GM03348 (cell line): ENCODE measurements around the gene TECPR1.
"Not testable (repeated sequence)": the region's sequence is repeated elsewhere in the genome, so short reads cannot be mapped to it uniquely, and the experiment has no call there.

Source experiments
- DNase-seq: peaks from one replicate; pipeline ENCODE4 v3.0.0; 2012; ENCODE audit warnings: low spot score

TECPR1 gene

DNA sequence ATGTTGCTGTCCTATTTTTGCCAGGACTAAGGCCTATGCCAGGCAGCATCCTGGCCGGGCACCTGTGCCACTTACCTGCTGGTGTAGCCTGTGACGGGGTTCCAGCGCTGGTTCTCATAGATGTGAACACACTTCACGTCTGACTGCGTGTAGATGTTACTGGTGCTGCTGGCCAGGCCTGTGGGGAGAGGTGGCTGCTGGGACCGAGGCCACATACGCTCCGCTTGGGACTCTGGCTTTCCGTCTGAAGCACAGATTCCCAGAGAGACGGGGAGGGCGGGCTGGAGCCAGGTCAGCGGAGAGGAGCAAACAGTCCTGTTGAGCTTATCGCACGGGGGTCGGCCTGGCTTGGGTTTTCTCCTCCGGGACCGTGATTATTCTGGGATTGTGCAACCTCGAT, 24.1 kb downstream of the TECPR1 start:
- no peak for DNase-seq

GRCh38 chr7:98225913-98226614, 26.0 kb downstream of the TECPR1 start:
- no peak for DNase-seq

- no peak for DNase-seq
These were observed 27.3 kb downstream of the TECPR1 start for GRCh38 chr7:98224701-98225181.

GRCh38 chr7:98223898-98224700, 27.9 kb downstream of the TECPR1 start:
- DNase-seq, result no peak

- DNase-seq, result no peak
These were observed 28.6 kb downstream of the TECPR1 start for GRCh38 chr7:98223351-98223897.

DNA sequence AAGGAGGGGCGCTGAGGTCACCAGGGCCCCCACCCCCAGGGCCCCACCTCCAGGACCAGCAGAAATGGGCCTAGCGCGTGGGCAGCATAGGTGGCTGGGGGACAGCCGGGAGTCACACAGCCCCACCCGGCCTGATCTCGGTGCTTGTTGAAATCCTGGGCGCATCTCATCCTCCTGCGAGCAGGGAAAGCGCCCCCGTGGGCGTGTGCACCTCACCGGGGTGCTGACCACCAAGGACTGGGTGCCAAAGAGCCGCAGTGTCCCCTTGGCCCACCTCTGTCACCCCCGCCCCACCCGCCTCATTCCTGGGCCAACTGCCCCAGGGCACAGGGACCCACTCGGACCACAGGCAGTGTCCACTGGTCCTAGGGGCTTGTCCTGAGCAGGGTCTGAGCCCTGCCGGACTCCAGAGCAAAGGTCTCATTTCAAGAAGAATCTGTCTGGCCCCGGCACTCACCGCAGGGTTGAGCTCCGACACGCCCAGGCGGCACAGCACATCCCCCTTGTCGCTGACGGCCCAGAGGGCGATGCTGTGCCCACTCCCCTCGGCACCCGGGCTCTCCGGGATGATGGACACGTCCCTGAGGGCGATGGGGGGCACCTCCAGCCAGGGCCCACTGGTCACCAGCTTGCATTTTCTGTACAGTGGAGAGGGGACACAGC, 29.4 kb downstream of the TECPR1 start:
- no peak for DNase-seq

DNA sequence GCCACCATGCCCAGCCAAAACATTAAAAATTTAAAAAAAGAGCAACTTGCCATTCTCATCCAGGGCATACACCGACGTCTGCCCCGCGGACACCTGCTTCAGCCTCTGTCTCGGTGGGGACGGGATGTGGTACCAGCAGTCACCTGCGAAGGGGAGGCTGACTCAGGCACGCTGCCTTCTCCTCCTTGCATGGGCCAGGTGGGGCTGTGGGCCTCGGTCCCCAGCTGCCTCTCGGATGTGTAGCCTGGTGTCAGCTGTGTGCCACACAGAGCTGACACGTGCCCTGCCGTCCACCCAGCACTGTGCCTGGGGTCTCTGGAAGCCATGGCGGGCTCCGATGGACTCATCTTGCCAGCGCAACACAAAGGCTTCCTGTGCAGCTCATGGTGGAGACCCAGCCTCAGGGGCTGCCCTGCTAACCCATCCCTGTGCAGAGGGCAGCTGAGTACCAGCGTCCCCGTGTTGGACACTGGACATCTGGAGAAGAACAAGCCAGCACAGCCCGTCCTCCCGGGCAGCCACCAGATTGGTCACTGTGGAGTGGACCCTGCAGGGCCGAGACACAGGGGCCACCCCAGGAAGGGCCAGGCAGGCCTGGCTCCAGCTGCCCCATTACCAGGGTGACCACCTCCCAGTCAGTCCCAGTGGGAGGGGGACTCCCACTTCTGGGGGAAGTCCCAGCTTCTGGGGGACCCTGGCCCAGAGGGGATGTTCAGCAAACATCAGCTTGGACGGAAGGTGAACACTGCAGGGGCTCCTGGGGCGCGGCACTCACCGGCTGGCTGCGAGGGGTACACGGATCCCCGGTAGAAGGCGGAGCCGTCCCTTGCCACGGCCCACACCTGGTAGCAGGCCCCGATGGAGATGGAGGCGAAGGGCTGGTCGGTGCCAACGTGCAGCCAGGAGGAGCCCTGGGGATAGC, 30.2 kb downstream of the TECPR1 start:
- no peak for DNase-seq

DNA sequence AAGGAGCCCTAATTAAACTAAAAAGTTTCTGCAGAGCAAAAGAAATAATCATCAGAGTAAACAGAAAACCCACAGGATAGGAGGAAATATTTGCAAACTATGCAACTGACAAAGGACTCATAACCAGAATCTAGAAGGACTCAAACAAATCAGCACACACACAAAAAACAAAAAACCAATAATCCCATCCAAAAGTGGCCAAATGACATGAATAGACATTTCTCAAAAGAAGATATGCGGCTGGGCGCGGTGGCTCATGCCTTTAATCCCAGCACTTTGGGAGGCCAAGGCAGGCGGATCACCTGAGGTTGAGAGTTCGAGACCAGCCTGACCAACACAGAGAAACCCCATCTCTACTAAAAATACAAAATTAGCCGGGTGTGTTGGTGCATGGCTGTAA, 32.6 kb downstream of the TECPR1 start:
- not testable (repeated sequence) for DNase-seq

DNA sequence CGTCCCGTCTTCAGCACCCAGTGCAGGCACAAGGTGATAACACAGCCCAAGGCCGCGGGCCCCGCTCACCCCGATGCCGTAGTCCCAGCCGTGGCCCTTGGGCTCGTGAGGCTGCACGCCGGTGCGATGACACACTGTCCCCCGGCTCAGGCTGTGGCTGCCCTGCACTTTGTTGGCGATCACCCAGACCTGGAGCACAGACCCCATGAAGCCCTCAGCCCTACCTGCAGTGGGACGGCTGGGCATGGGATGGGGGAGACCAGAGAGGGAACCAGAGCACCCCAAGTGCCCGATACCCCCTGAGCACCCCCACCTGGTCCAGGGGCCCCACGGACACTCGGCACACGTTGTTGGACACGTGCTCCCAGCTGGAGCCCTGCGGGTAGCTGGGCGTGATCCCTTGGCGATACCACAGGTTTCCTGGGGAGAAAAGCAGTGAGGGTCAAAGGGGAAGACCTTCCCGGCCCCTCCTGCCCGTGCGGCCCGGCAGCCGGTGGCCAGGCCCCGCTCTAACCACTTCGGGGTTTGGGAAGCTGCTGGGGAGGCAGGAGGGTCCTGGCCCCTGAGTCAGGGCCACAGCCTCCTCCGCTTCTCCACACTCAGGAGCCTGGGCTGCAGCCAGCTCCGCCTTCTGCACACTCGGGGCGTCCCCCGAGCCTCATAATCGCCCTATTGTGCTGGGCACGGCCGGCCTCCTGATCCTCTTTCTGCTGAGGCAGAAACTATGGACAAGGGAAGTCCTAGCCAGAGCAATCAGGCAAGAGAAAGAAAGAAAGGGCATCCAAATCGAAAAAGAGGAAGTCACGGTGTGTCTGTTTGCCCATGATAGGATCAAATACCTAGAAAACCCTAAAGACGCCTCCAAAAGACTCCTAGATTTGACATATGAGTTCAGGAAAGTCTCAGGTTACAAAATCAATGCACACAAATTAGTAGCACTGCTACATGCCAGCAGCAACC, 34.1 kb downstream of the TECPR1 start:
- no peak for DNase-seq

GRCh38 chr7:98216941-98217622, 35.0 kb downstream of the TECPR1 start:
- DNase-seq, result no peak

DNA sequence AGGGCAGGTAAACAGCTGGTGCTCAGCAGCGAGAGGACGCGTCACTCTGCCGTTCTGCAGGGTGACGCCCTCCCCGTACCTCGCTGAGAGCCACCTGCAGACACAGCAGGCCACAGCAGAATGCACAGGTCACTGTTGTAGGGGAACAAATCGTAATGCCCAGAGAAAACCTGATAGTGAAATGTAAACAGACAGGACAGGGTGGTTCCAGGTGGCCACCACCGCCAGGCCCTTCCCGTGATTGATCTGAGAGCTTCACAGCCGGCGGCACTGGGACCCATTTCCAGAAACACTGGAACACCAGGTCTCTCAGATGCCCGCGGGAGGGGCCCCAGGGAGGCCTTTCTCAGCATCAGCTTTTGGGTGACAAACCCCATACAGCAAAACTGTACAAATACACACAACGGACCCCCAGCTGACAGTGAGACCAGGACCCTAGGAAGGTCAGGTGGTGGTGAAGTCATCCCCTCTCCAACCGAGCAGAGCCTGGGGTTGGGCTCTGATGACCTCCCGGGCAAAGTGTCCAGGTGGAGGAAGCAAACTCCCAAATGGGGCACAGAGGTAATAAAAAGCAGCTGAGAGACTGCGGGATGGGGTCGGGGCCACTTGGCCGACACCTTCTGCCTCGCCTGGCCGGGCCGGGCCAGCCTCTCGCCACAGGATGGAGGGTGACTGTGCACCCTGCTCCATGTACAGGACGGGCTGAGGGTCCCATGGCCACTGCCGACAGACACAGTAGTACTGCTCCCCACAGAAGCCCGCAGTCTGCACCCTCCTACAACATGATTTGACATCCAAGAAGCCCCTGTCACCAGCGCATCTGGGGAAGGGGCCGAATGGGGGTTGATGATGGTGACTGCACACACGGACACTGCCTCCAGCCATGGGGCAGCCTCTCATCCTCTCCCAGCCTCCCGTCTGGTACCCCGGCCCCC, 36.2 kb downstream of the TECPR1 start:
- no peak for DNase-seq

DNA sequence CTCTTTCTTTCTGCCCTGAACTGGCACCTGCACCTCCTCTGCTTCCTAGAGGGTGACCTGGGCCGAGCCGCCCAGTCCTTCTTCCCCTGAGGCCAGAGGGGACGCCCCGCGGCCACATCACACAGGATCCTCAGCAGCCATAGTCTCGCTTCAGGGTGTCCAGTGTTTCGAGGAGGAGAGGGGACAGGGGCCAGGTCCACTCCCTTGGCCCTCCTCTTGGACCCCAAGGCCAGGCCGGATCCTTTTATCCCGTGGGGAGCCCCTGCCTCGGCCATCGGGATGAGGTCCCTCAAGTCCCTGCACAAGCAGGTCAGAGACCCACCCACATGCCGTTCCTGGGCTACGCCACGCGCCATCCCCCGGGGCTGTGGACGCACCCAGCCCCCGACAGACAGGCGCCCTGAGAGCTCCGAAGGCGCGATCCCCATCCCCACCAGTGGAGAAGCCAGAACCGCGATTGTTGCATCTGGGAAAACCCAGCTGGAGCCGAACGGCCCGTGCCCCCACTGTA, 37.2 kb downstream of the TECPR1 start:
- DNase-seq, result no peak

DNA sequence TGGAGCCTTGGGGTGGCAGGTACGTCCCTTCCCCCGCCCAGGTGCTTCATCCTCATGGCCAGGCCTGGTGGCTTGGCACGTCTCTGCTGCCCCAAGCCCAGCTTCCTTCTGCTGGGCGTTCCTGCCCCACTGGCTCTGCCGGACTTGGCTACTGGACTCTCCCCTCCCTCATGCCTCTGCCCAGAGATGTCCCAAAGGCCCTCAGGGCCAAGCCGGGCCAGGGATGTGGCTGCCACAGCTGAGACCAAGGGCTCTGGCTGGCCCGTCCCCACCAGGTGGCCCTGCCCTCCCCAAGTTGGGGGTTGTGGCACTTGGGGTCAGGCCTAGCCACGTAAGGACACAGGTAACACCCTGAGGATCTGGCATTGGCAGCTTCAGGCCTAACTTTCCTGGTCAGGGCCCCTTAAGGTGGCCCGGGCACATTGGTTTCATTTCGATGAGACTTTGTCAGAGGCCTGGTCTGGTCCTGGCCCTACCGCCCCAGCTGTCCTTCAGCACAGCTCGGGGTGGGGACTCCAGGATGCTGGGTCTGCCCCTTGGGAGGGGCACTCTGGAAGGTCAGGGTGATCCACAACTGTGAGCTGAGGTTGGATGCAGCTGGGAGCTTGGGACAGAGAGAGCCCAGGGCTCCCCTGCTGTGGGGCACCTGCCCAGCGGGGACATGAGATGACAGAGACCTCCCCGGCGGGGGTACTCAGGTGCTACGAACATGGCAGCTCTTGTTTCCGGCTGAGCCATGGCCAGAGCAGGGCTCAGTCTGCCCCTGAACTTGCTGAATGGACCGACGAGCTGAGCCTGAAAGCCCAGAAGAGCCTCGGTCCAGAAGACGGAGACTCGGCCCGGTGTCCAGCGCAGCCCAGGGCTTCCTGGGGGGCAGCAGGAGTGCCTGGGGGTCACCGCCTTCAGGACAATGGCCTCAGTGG, 37.9 kb downstream of the TECPR1 start:
- no peak for DNase-seq

- DNase-seq, result no peak
These were observed 38.6 kb downstream of the TECPR1 start for GRCh38 chr7:98213296-98213887.

DNA sequence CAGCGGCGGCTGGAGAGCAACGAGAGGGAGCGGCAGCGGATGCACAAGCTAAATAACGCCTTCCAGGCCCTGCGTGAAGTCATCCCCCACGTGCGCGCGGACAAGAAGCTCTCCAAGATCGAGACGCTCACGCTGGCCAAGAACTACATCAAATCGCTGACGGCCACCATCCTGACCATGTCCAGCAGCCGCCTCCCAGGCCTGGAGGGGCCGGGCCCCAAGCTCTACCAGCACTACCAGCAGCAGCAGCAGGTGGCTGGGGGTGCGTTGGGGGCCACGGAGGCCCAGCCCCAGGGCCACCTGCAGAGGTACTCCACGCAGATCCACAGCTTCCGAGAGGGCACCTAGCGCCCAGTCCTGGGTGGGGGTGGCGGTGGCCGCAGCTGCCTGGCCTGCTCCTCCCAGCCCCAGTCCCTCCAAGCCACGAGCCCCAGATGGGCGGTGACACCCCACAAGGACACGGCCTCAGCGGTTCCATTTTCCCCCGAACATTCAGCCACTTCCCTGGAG, 39.4 kb downstream of the TECPR1 start:
- no peak for DNase-seq

DNA sequence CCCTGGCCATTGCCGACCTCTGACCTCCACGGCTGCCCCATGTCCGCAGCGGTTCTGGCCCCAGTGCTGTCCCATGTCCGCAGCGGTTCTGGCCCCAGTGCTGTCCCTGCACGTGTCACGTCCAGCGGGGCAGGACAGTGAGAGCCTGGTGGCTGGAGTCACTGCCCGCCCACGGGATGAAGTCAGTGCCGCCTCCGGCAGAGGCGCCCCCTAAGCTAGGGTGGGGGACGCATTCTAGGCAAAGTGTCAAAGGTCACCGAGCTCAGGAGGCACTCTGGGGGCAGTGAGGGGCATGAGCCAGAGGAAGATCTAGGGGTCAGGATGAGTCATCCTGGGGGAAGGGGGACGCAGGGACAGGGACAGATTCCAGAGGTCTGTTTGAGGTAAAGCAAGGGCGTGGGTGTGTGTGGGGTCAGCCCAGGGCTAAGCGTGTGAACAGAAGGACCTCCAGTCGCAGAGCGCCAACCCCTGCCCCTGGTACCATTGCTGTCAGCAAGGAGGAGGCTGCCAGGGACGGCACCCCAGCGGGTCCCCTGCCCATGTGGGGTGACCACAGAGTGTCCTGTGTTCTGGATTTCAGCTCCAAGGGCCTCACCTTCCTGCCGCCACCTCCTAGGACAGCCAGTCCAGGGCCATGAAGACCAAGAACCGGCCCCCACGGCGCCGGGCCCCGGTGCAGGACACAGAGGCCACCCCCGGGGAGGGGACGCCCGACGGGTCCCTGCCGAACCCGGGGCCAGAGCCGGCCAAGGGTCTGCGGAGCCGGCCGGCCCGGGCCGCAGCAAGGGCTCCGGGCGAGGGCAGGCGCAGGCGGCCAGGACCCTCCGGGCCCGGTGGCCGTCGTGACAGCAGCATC, 40.1 kb downstream of the TECPR1 start:
- no peak for DNase-seq
